Left lung (tissue), 10 donors: ENCODE results near the gene OVCA2. TPM values are rescaled to one million over a fixed set of nuclear protein-coding genes. Genes with fewer than 3 reads are reported as not detected.

Experiments
- ATAC-seq: fragments of 200-7000 bp; cut with Tn5 transposase; one replicate; pipeline ENCODE4 v1.9.1; 2020; ENCODE audit warnings: moderate library complexity
- DNase-seq, 4 donors: peaks; one replicate each; pipeline ENCODE4 v3.0.0-alpha.2; 2013 to 2020
- H3K27ac ChIP-seq, 2 donors: fragments of 200-600 bp; sonication (generic) in 1 of 2; one replicate each; pipeline versions ENCODE4 v1.5.0 to v1.8.0; 2020 to 2021
- H3K27me3 ChIP-seq, 2 donors: fragments of 200-600 bp; sonication (generic) in 1 of 2; one replicate each; pipeline versions ENCODE4 v1.5.0 to v1.8.0; 2020 to 2021
- H3K36me3 ChIP-seq, 2 donors: fragments of 200-600 bp; sonication (generic) in 1 of 2; one replicate each; pipeline versions ENCODE4 v1.5.0 to v1.8.0; 2020 to 2021
- H3K4me1 ChIP-seq, 2 donors: fragments of 200-600 bp; one replicate each; pipeline ENCODE4 v1.8.0; 2021
- H3K4me3 ChIP-seq, 2 donors: fragments of 200-600 bp; sonication (generic) in 1 of 2; one replicate each; pipeline versions ENCODE4 v1.5.0 to v1.8.0; 2020 to 2021; ENCODE audit warnings: mild to moderate bottlenecking in 1 of 2
- H3K9me3 ChIP-seq, 2 donors: fragments of 200-600 bp; sonication (generic) in 1 of 2; one replicate each; pipeline versions ENCODE4 v1.5.0 to v1.8.0; 2020 to 2021
- CTCF ChIP-seq, 2 donors: fragments of 200-600 bp; sonication (generic) in 1 of 2; IDR thresholded peaks; one replicate each; pipeline versions ENCODE4 v1.5.0 to v1.8.0; 2021; ENCODE audit warnings: antibody characterized with exemption in 2 of 2
- intact Hi-C, 2 donors: fragments of 100-400 bp; cut with DNase I; formaldehyde crosslinking; loops; one replicate each; pipeline versions ENCODE4 v1.11.2 to v1.14.2; 2022
- polyA plus RNA-seq, 6 donors: library from polyadenylated mRNA; unstranded; fragments of 120-200 nt; gene quantifications; one replicate each; pipeline ENCODE4 v1.2.1, GENCODE V29; 2013; ENCODE audit not compliant: insufficient read length in 6 of 6
- total RNA-seq, 2 donors: library from RNA; stranded (reverse); fragmentation: NEBNext Ultra II Directional; extraction: Animal tissue kit (Norgen Biotek cat#: 25700); gene quantifications; one replicate each; pipeline ENCODE4 v1.2.1, GENCODE V29; 2021
- donor health status: DM: no; HTN: yes; CAD: no.
- donor health status: DM: no; HTN: no; CAD: no.

OVCA2 gene
- total and polyA plus RNA-seq, 8 donors, result 8.1 to 28.7 (median 11.2) TPM

GRCh38 chr17:2017274-2017941, 24.4 kb upstream of the OVCA2 start:
- no peaks in the 10 kb centered on the region for H3K9me3 ChIP-seq
- ATAC-seq (no peak), DNase-seq (no peak)
- H3K4me3 ChIP-seq, result no peak overlapping the region
- TF ChIP-seq CTCF (IDR thresholded peaks at IDR 0.05), result no peak
- H3K27ac ChIP-seq, result no peak overlapping the region
- H3K36me3 ChIP-seq, result no peaks in the 10 kb centered on the region
- intact Hi-C loops, result no loop called here
- peaks cover 0 to 37% of the 10 kb centered on the region in 2 donors for H3K27me3 ChIP-seq
- H3K4me1 ChIP-seq, result peaks cover 0 to 2% of the 10 kb centered on the region in 2 donors

- no peaks in the 10 kb centered on the region for H3K36me3 ChIP-seq
- H3K4me3 ChIP-seq, result no peak overlapping the region
- DNase-seq, result no peak
- peaks cover 0 to 13% of the 10 kb centered on the region in 2 donors for H3K4me1 ChIP-seq
- peaks cover 3 to 52% of the 10 kb centered on the region in 2 donors for H3K27me3 ChIP-seq
- ATAC-seq, result no peak
- H3K9me3 ChIP-seq, result no peaks in the 10 kb centered on the region
- TF ChIP-seq CTCF (IDR thresholded peaks at IDR 0.05), result no peak
- intact Hi-C loops, result no loop called here
- H3K27ac ChIP-seq, result no peak overlapping the region
Measured at GRCh38 chr17:2018716-2019510, 22.9 kb upstream of the OVCA2 start.

- Histone ChIP-seq H3K36me3 (no peaks in the 10 kb centered on the region), H3K27ac (no peak overlapping the region), H3K4me3 (no peak overlapping the region), H3K4me1 (peaks cover 8 to 21% of the 10 kb centered on the region in 2 donors), H3K27me3 (peaks cover 10 to 60% of the 10 kb centered on the region in 2 donors), H3K9me3 (no peaks in the 10 kb centered on the region)
- intact Hi-C loops, result no loop called here
- TF ChIP-seq CTCF (IDR thresholded peaks at IDR 0.05), result no peak
- DNase-seq (no peak), ATAC-seq (no peak)
Measured at GRCh38 chr17:2019723-2020122, 22.1 kb upstream of the OVCA2 start.

GRCh38 chr17:2020721-2021120, 21.1 kb upstream of the OVCA2 start:
- peaks cover 20 to 70% of the 10 kb centered on the region in 2 donors for H3K27me3 ChIP-seq
- intact Hi-C loops, result no loop called here
- H3K4me1 ChIP-seq, result peaks cover 10 to 31% of the 10 kb centered on the region in 2 donors
- no peak overlapping the region for H3K4me3 ChIP-seq
- H3K36me3 ChIP-seq, result no peaks in the 10 kb centered on the region
- ATAC-seq (no peak), DNase-seq (no peak)
- no peaks in the 10 kb centered on the region for H3K9me3 ChIP-seq
- H3K27ac ChIP-seq, result no peak overlapping the region
- no peak for TF ChIP-seq CTCF (IDR thresholded peaks at IDR 0.05)

GRCh38 chr17:2022647-2023240, 19.1 kb upstream of the OVCA2 start:
- Histone ChIP-seq H3K27me3 (peaks cover 20 to 91% of the 10 kb centered on the region in 2 donors), H3K4me3 (no peak overlapping the region), H3K36me3 (no peaks in the 10 kb centered on the region), H3K4me1 (peaks cover 14 to 37% of the 10 kb centered on the region in 2 donors), H3K27ac (no peak overlapping the region), H3K9me3 (no peaks in the 10 kb centered on the region)
- ATAC-seq (no peak), DNase-seq (no peak)
- no peak for TF ChIP-seq CTCF (IDR thresholded peaks at IDR 0.05)
- intact Hi-C loops, result no loop called here
